HG02943 (cell line): ENCODE results near the gene DSCAML1.
"Not testable (repeated sequence)": the region's sequence is repeated elsewhere in the genome, so short reads cannot be mapped to it uniquely, and the experiment has no call there.

Source experiments
- ATAC-seq: cut with Tn5 transposase; IDR thresholded peaks from one replicate; pipeline ENCODE4 v1.9.1; 2021; ENCODE audit warnings: mild to moderate bottlenecking, low read depth, moderate library complexity; ENCODE audit not compliant: unreplicated experiment

The DSCAML1 gene

DNA sequence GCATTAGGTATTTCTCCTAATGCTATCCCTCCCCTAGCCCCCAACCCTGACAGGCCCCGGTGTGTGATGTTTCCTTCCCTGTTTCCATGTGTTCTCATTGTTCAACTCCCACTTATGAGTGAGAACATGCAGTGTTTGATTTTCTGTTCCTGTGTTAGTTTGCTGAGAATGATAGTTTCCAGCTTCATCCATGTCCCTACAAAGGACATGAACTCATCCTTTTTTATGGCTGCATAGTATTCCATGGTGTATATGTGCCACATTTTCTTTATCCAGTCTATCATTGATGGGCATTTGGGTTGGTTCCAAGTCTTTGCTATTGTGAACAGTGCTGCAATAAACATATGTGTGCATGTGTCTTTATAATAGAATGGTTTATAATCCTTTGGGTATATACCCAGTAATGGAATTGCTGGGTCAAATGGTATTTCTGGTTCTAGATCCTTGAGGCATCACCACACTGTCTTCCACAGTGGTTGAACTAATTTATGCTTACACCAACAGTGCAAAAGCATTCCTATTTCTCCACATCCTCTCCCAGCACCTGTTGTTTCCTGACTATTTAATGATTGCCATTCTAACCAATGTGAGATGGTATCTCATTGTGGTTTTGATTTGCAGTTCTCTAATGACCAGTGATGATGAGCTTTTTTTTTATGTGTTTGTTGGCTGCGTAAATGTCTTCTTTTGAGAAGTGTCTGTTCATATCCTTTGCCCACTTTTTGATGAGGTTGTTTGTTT lies 397.7 kb downstream of the DSCAML1 start:
- ATAC-seq, result not testable (repeated sequence)

DNA sequence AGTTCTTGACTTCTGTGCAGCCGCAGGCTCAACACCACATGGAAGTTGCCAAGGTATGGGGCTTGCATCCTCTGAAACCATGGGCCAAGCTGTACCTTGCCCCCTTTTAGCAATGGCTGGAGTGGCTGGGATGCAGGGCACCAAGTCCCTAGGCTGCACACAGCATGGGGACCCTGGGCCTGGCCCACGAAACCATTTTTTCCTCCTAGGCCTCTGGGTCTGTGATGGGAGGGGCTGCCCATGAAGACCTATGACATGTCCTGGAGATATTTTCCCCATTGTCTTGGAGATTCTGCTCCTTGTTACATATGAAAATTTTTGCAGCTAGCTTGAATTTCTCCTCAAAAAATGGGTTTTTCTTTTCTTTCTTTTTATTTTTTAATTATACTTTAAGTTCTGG lies 398.4 kb downstream of the DSCAML1 start:
- ATAC-seq, result not testable (repeated sequence)

DNA sequence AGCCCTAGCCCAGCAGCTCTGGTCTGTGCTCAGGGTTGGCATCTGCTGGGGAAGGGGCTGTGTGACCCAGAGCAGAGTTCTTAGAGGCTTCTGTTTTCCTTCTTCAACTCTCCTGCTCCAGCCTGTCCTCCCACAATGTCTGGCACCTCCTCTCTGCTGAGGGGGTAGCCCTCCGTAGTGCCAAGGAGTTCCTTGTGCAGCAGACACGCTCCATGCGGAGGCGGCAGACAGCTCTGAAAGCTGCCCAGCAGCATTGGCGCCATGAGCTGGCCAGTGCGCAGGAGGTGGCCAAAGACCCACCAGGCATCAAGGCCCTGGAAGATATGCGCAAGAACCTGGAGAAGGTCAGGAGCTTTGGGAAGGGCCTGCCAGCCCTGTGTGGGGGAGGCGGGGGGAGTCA lies 400.0 kb downstream of the DSCAML1 start:
- ATAC-seq, result no peak

DNA sequence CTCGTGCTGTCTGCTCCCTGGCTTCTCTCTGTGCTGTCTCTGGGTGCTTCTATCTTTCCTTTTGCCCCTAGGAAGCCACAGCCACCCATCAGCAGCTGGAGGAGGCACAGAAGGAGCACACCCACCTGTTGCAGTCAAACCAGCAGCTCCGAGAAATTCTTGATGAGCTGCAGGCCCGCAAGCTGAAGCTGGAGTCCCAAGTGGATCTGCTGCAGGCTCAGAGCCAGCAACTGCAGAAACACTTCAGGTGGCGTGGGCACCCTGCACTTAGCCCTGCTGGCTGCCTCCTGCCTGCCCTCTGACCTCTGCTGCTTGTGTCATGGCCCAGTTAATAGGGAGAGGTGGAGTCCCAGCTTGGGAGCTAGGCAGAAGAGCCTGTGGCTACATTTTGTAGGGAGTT lies 401.5 kb downstream of the DSCAML1 start:
- no peak for ATAC-seq

DNA sequence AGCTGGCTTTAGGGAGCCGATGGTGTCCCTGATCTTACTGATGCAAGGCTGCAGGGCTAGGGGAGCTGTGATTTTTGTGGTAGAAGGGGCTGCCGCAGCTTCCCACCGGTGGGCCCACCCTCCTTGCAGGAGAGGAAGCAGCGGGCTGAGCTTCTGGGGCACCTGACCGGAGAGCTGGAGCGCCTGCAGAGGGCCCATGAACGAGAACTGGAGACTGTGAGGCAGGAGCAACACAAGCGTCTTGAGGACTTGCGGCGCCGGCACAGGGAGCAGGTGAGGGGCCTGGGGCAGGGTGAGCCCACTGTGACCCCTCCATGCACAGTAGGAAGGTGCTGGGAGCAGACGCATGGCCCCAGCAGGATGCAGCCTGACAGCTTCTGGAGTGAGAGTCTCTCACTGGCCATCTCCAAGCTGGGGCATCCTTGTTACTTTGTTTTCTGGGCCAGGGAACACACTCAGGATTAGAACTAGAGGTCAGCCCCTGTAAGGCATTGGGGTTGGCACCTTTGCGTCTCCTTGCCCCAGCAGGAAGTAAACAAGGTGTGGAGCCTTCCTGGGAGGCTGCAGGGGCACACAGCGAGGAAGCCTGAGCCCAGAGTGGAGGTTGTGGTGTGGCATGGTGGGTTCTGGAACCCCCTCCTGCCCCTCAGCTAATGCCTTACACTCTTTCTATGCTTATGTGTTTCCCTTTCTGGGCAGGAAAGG lies 402.6 kb downstream of the DSCAML1 start:
- ATAC-seq, result no peak

DNA sequence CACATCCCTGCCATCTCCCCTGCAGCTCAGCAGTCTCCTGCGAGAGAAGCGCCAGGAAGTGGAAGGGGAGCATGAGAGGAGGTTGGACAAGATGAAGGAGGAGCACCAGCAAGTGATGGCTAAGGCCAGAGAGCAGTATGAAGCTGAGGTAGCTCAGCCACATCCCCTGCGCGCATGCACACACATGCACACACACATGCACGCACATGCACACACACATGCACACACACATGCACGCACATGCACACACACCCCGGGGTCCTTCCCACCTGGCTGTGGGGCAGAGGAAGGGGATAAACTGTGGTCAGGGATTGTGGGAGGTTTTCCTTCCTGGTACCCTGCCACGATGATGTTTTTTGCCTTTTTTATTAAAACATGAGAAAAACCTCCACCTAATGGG lies 404.0 kb downstream of the DSCAML1 start:
- ATAC-seq, result no peak

DNA sequence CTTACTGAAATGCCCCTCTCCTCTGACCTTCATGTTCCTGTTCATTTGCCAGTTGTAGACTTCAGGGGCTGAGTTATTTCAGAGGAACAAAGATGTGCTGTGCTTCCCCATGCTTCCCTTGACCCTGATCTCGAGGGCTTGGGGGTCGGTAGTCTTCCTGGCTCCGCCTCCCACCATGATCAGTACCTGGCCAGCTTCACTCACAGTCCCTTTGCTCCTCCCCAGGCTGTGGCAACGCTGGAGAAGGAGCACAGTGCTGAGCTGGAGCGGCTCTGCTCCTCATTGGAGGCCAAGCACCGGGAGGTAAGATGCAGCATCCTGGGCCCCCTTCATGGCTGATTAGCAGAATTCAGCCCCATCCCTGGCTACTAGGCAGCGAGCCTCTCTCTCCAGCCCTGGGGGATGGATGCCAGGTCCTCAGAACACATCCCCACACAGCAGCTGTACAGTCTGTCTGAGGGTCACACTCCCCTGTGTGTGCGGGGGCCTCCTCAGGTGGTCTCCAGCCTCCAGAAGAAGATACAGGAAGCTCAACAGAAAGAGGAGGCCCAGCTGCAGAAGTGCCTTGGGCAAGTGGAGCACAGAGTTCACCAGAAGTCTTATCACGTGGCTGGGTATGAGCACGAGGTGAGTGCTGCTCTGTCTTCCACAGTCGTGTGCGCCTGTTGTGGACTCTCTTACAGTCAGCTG lies 404.9 kb downstream of the DSCAML1 start:
- no peak for ATAC-seq

DNA sequence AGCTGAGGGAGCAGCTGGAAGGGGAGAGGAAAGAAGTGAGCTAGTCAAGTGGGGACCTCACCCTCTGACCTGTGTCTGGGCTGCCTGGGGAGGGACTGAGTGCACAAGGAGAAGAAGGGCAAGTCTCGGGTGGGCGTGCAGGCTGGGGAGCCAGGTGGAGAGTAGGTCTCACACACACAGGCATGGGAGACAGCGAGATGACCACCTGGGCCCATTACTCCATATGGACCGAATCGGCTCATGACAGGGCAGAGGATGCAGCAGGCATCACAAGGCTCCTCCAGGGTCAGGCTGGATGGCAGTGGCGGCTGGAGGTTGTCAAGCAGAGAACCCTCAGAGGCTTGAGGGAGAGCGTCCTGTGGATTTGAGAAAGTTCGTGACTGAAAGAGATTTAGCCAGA lies 405.8 kb downstream of the DSCAML1 start:
- no peak for ATAC-seq

DNA sequence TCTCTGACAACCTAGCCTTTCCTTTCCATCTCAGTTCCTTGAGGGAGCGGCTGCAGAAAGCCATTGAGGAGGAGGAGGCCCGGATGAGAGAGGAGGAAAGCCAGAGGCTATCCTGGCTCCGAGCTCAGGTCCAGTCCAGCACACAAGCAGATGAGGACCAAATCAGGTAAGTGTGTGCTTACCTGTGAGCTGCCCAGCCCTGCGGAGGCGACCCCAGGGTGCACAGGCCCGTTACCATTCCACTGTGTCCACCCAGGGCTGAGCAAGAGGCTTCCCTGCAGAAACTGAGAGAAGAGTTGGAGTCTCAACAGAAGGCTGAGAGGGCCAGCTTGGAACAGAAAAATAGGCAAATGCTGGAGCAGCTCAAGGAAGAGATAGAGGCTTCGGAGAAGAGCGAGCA lies 406.3 kb downstream of the DSCAML1 start:
- no peak for ATAC-seq

DNA sequence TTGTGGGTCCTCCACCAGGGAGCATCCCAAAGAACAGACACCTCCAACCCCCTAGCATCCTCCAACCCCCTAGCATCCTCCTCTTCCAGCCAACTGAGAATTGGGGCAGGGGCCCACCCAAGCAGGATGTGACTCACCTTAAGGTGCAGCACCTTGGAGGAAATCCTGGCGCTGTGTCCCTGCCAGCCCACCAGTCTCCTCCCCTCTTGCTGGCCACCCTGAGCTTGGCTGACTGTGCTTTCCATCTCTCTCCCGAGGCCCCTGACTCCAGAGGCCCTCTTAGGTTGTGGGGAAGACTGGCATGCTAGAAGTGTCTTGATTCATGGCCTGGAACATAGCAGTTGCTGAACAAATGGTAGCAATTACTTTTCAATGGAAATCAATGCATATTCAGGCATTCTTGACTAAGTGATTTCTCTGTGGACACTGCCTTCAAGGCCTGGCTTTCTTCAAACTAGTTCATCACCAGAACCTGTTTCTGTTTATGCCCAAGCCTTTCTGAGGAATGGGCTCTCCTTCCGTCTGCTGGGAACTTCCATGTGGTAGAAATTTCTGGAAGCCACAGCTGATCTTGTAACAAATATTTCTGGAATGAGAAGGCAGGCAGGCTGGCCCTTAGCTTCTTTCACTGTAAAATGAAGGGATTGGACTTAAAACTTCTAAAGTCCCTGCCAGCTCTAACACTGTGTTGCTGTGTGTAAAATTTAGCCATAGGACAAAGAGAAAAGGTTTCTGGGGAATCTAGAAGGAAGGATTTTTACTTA lies 408.8 kb downstream of the DSCAML1 start:
- ATAC-seq, result no peak

DNA sequence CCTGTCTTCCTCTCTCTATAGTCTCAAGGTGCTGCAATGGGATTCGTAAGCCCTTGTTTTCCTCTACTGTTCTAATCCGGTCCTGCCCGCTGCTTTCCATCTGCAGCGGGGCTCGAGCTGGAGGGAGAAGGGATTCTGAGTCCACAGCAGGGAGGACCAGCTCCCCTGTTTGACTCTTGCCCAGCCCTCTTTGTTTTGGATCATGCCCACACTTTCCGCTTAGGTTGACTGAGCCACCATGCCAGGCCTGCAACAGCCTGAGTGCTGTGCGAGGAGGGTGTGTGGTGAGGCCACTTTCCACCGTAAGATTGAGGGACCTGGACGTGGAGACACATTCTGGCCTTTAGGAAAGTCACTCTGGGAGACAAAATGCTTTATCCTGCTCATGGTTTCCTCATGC lies 411.1 kb downstream of the DSCAML1 start:
- no peak for ATAC-seq

DNA sequence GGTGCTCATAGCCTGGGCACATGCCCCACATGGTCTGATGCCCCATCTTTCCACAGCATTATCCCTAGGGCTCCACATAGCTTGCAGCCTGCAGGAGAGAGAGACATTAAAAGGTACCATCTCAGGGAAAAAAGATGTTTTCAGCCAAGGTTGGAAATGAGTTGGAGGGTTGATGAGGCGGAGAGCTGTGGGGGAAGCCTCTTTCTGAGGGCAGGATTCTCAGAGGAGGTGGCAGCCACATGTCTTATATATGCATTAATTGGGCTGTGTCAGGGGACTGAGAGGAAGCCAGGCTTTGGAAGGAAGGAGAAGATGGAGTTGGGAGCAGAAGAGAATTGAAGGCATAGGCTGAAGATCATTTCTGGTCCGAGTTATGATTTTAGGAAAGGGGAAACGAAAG lies 411.5 kb downstream of the DSCAML1 start:
- ATAC-seq, result no peak

DNA sequence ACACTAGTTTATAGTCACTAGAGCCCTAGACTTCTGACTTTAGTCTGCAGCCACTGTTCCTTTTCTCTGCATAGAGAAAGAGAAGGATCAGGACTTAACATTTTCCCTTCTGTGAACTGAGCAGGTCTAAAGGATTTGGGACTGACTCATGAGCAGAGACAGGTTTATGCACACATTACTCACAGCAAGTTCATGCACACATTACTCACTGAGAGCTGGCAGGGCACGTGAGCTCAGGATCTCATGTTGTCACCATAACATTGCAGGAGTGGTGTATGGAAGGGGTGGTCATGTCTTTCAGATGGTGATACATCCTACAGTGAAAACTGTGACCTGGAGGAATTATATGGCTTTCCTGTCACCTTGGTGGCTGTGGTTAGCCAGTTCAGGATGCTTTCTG lies 413.0 kb downstream of the DSCAML1 start:
- no peak for ATAC-seq

DNA sequence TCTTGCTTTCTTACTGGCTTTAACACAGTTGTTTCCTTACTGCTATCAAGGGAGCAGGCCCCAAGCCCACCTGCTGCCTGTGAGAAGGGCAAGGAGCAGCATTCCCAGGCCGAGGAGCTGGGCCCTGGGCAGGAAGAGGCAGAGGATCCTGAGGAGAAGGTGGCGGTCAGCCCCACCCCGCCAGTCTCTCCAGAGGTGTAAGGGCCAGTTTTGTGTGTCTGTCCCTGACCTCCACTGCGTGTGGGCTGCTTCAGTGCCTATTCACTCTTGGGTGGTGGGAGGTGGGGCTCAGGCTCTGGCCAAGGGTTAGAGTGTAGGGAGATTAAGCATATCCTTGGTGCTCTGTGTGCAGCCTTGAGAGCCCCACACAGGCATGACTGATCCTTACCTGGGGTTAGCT lies 414.3 kb downstream of the DSCAML1 start:
- no peak for ATAC-seq

DNA sequence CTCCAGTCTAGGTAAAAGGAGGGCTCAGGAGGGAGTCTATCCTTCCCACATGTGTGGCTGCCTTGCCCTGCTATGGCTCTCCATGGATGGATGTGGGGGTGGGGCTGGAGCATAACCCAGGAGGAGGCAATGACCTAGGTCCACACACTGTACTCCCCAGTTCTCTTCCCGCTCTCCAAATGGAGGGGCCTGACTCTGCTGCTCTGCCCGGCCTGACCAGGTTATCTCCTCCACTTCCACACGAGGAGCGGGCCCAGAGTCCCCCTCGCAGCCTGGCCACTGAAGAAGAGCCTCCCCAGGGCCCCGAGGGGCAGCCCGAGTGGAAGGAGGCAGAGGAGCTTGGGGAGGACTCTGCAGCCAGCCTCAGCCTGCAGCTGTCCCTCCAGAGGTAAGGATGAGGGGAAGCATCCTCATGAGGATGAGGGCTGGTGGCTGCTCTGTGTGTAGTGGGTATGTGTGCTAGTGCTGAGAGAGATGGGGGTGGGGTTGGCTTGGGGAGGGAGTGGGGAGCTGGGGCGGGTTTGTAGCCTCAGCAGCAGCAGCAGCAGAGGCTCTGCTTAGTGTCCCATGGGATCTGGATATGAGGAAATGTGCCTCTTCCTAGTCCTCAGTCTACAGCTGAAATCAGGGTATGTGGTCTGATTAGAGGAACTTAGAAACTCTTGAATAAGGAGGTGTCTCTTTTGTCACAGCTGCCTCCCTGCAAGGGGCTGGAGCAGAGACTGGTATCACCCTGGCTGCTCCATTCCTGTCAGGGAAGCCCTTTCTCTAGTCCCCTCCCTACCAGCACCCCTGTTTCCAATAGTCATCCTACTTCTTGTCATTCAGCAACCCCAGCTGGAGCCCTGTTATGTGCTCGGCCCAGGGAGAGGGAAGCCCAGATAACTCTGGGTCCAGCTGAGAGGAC lies 415.3 kb downstream of the DSCAML1 start:
- no peak for ATAC-seq

DNA sequence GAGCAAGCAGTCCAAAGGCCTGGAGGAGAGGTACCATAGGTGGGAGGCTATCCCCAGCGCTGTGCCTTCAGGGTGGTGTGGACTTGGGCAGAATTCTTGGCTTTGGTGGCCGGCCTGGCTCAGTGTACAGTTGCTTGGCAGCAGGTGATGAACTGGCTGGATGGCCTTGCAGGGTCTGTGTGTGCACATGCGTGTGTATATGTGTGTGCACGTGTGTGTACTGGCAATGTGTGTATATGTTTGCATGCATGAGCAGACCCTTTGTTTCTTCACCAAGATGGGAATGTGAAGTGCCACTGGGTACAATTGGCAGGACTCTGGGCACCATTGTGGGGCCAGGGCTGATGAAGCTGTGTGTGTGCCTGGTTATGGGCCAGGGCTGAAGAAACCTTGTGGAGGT lies 416.3 kb downstream of the DSCAML1 start:
- no peak for ATAC-seq

DNA sequence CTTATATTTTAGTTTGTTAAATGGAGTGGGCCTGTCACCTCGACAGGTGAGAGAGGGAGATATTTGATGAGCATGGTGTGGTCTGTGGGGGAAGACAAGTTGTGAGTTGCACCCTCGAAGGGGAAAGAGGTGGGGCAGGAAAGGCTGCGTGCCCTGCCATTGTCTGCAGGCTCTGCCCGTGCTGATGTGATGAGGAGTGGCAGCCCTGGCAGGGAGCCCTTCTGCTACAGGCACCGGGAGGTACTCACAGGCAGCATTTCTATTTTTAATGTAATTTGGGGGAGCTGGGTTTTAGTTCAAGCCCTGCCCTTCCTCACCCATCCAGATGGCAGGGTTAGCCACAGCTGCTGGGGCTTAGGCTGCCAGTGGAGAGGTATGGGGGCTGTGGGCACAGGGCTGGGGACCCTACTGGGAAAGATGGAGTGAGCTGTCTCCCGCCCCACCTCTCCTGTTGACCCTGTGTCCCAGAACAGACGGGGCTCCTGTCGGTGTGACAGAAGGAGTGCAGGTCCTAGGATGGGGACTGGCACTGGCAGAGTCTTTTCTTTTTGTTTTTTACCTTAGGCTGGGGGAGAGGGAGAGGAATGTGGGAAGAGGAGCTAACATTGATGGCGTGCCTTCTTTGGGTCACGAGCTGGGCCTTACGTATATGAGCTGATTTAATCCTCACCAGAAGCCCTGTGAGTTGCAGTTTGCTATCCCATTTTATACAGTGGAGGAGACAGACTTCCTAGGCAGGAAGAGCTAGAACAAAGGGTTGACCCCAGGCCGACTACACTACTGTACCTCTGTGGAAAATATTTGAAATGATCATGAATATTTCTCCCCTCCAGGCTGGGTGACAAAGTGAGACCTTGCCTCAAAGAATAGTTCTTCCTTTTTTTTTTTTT lies 417.8 kb downstream of the DSCAML1 start:
- no peak for ATAC-seq
